Urothelium cell line (cell line): Measurements from ENCODE around the gene FAM124B.
"Not testable (repeated sequence)": the region's sequence is repeated elsewhere in the genome, so short reads cannot be mapped to it uniquely, and the experiment has no call there.

ENCODE experiments used
- DNase-seq: peaks from one replicate; pipeline ENCODE4 v3.0.0; 2011; ENCODE audit warnings: low spot score, mixed read lengths
- FAIRE-seq: peaks from 2 replicates; lab custom pipeline; 2011; peaks lifted over from hg19 to GRCh38; lab: Jason Lieb, UNC

Gene FAM124B

DNA sequence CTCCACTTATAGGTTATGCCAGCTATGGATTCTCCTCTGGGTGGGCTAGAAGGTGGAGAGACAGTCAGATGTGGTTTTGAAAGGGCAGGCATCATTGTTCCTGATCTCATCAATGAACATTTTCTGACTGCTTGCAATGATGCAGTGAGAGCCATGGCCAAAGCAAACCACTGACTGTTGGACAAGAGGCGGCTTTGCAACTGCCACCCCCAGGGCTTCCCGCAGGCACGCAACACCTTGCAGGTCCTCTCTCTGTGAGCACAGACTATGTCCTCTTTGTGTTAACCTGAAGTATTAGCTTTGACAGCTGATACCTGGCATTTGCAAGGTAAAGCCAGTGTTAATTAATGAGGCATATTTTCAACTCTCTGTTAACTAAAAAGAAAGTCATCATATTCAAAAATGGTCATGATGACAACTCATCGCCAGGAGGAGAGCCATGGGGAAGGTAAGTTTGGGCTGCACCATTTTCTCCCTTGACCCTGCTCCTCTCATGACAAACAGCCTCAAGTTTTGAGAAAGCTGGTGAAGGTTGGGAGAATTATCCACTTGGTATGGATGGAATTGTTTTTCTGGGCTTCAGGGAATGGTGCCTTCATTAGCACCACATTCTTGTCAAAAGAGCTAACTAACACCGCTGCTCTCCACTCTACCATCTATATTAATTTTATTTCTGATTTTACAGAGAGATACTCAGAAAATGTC lies 14.9 kb upstream of the FAM124B start:
- FAIRE-seq (no peak), DNase-seq (no peak)

DNA sequence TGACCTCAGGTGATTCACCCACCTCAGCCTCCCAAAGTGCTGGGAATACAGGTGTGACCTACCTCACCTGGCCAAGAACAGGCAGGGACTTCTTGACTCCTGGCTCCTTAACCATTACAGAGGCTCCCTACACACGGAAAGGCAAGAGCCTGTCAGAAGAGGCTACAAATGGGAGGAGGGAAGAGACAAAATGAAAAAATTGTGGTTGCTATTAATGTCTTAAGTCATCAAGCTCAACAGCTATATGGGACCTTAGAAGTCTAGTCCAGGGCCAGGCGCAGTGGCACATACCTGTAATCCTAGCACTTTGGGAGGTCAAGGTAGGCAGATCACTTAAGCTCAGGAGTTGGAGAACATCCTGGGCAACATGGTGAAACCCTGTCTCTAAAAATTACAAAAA lies 11.5 kb upstream of the FAM124B start:
- FAIRE-seq: no peak
- no peak for DNase-seq

DNA sequence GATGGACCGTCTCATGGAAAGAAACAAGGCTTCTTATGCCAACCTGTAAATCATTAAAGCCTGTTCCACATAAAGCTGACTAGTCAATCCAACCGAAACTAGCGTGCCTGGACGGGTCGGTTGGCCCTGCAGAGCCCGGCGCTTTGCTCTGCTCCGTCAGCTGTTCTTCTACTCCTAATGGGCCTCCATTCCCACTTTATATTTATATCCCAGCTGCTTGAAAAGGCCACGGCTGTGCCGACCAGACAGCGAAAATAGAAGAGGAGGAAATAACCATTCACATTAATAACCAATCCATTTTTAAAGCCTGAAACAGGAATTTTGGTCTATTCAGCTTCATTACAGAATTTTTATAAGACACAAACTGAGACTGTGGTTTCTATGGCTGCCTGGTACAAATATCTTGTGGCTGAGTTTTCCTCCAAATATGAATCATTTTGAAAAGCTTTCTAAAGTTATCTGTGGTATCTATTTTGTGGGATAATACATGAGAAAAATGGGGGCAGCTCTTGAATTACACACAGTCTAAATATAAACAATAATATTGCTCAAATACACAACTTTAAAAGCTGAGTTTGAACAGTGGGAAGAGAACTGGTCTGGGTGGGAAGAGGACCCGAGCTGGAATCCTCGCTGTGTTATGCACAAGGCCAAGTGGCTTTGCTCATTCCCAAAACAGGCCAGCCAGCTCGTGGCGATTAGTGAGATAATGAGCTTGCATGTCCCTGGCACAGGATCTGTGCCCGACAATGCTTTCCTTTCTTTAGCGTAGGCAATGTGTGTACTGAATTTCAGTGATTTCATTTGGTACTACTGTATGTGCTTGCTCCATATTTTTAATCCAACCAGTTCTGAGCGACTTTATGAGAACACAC lies 10.5 kb upstream of the FAM124B start:
- no peak for FAIRE-seq
- peak; percentile 38 for DNase-seq

DNA sequence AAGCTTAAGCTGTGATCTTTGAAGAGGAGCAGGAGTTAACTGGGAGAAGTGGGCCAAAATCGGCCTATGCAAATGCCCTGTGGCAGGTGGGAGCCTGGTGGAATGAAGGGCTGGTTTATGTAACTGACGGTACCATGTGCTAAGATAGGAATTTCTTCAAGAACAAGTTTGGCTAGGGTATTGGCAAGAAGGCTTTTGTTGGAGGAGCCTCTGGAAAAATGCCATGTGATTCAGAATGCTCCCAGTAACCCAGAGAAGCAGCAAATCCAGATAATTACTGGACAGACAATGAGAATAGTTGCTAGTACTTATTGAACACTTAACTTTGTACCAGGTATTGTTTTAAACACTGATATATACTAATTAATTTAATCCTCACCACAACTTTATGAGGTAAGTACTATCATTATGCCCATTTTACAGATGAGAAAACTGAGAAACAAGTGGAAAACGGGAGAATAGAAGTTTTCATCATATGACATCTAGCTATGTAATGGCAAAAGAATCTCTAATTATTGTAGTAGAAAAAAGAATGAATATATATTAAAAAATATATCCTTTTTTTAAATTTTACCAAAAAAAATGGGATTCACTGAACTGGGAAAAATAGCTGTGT lies 9.1 kb upstream of the FAM124B start:
- DNase-seq (no peak), FAIRE-seq (no peak)

DNA sequence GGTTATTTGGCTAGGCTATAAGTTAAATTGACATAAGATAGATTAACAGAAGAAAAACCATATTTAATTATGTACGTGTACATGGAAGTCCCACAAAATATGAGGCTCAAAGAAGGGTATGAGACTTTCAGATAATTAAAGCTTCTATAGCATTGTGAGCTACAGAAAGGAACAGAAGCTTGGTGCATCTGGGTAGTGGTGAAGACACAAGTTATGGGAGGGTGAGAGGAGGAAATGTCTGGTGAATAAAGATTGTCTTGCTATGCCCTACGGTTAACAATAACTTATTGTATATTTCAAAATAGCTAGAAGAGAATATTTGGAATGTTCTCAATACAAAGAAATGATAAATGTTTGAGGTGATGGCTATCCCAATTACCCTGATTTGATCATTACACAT lies 6.8 kb upstream of the FAM124B start:
- FAIRE-seq (no peak), DNase-seq (no peak)

DNA sequence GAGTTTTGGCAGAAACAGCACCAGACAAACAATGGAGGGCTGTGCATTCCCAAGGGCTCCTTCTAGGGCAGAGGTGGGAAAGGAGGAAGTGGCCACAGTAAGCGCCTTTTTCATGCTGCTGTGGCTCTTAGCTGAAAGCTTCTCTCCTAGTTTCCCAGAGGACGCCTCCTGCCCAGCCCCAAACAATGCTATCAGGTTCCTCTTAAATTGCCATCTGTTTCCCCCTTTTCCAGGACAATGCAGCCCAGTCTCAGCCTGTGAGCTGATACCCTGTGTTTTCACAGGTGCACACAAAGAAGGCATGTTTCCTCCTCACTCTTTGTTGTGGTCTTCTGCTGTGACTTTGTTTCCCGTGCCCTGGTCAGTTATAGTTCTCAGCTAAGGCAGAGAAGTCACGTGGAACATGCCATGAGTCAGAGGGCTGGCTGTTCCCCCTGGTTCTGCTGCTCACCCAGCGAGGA lies 5.4 kb upstream of the FAM124B start:
- FAIRE-seq (no peak), DNase-seq (no peak)

DNA sequence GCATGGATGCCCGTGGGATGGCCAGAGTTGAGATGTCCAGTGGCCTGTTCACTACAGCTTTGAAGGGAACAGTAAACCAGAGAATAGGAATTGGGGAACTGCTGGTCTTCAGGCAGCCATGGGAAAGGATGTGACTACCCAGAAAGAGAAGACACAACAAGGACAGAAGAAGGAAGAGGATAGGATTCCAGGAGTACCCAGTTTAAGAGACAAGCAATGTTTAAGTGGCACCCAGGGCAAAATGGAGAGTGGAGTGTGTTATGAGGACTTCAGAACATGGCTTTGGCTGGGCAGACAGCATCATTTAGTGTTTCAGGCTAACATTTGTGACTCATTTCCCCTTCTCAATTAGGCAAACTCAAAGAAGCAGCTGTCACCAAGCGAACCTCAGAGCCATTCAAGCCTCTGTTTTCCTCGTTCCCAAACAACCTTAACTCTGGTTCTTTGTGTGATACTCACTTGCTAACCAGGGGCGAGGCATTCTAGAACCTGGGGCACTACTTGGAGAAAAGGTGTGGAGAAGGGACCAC lies 4.0 kb upstream of the FAM124B start:
- DNase-seq: no peak
- no peak for FAIRE-seq

DNA sequence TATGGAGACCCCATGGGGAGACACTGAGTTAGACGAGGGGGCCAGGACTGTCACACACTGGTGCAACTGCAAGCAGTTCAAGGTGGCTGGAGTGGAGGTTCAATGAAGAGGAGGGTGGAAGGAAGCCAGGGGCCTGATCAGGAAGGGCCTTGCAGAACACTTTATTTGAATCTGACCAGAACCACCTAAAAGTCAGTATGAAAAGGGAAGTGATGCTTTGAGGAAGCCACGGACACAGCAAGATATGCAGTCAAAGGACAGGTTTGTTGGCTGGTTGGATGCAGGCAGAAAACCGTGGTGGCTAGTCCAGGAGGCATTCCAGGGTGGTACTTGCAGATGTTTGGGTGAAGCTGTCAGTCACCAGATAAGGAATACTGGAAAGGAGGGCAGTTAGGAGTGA lies 3.5 kb upstream of the FAM124B start:
- no peak for FAIRE-seq
- no peak for DNase-seq

DNA sequence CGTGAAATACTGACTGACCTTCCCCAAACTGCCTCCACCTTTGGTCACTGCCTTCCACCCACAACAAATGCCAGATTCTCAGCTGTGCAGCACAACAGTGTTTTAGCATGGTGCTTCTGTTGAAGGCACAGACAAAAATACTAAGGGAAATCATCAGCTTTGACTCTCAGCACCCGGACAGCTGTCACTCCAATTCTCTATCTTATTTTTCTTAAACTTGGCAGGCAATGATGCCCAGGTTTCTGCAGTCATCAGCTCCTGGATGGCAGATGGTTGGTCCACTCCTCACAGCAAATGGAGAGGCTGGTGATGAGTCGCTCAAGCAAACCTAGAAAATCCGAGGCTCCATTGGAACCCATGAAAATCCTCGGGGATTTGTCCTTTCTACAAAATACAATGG lies 2.9 kb upstream of the FAM124B start:
- DNase-seq (no peak), FAIRE-seq (no peak)

DNA sequence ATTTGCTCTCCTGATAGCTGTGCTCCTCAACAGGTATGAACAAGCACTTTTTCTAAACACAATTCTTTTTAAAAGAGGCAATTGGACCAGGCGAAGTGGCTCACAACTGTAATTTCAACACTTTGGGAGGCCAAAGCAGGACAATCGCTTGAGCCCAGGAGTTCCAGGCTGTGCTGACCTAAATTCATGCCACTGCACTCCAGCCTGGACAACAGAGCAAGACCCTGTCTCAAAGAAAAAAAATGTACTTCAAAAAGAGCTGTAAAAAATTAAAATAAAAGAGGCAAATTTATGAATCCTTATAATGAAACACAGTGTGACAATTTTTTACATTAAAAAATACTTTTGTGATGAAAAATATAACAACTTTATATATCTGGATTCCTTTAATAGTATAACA lies 1.8 kb upstream of the FAM124B start:
- FAIRE-seq (no peak), DNase-seq (no peak)

DNA sequence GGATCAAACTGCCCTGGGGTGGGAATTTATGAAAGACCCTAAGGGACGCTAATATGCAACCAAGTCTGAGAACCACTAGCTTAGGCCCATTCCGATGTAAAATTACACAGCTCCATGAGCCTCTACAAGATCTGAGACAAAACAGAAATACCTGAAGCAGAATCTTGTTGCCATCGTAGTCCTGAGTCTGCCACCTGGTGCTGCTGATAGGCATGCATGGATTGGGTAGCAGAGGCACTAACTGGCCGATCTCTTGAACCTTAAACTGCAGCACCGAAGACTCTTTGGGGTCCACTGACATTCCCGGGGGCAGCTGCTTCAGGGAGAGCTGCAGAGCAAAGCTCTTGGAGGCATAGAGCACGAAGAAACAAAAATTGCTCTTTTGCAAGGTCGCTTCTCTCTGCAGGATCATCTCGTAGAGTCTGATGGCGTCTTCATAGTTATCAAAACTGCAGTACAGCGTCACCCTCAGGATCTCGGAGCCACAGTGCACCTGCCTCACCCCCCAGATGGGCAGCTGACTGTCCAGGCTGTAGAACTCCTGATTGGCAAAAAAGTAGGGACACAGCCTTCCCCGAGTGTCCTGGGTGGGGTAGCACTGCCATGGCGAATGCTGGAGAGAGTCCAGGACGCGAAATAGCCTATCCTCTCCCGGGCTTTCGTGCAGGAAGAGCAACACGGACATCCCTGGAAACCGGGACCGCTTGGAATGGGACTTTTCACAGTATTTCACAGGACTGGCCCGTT lies 848 bp downstream of the FAM124B start:
- no peak for FAIRE-seq
- no peak for DNase-seq

DNA sequence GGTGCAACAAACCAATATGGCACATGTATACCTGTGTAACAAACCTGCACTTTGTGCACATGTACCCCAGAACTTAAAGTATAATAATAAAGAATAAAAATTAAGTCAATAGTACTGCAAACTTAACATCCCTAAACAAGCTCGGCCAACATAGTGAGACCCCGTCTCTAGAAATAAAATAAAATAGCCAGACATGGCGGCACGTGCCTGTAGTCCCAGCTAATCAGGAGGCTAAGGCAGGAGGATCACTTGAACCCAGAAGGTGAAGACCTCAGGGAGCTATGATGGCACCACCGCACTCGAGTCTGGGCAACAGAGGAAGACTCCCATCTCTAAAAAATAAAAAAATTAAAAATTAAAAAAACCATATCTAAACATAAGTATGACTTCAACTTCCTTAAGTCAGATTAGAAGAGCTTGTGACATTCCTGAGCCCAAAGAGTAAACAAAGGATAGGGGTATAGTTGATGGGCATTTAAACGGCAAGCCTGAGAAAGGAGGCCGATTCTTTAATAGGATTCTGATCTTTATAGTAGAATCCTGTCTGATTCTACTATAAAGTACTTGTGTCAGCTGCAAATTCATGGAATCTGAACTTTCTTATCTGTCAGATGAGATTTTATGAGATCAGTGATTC lies 1.6 kb downstream of the FAM124B start:
- no peak for FAIRE-seq

DNA sequence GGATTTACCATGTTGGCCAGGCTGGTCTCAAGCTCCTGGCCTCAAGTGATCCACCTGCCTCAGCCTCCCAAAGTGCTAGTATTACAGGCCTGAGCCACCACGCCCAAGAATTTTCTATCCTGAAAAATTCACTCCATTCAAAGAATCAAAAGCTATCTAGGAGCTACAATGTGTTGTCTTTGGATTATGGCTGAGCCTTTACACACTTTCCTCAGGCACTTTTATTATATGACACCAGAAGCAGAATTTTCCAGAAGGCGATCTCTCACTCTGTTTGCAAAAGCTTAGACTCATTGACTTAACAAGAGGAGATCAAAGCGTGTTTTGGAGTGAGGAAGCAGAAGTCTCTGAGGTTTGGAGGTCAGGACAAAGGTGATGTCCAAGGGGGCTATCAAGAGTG lies 3.6 kb downstream of the FAM124B start:
- FAIRE-seq (no peak), DNase-seq (no peak)

More for the DNA sequence above, 1.6 kb downstream of the FAM124B start:
- no peak for DNase-seq

DNA sequence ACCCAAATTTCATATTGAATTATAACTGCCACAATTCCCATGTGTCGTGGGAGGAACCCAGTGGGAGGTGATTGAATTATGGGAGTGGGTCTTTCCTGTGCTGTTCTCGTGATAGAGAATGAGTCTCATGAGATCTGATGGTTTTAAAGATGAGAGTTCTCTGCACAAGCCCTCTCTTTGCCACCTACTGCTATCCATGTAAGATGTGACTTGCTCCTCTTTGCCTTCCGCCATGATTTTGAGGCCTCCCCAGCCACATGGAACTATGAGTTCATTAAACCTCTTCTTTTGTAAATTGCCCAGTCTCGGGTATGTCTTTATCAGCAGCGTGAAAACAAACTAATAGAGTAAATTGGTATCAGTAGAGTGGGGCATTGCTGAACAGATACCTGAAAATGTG lies 4.8 kb downstream of the FAM124B start:
- not testable (repeated sequence) for FAIRE-seq, DNase-seq

DNA sequence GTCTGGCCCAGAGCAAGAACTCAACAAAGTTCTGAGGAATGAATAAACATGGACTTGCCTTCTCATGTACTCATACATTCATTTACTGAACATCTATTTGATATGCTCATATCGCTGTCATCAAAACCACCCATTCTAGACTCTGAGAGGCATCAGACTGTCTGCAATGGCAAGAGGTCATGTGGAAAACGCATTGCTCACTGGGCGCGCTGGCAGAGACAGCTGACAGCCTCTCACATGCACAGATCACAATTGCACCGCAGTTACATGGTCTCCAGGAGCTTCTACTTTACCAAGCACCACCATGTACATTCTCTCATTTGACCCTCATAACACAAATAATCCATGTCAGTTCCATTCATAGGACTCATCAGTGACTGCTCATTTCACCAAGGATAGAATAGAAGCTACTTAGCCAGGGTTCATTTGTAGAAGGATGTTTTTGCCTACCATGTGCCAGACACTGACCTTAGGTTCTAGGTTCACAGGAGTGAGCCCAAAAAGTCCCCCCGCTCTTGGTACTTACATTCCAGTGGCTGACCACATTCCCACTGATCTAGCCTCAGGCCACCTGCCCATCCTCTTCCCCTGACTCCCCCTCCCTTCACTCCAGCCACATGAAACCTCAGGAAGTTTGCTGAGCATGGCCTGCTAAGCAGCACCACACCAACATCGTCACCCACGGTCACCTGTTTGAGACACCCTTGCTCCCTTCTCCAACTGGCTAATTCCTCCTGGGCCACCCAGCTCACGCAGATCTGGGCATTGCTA lies 6.1 kb downstream of the FAM124B start:
- FAIRE-seq (no peak), DNase-seq (no peak)

DNA sequence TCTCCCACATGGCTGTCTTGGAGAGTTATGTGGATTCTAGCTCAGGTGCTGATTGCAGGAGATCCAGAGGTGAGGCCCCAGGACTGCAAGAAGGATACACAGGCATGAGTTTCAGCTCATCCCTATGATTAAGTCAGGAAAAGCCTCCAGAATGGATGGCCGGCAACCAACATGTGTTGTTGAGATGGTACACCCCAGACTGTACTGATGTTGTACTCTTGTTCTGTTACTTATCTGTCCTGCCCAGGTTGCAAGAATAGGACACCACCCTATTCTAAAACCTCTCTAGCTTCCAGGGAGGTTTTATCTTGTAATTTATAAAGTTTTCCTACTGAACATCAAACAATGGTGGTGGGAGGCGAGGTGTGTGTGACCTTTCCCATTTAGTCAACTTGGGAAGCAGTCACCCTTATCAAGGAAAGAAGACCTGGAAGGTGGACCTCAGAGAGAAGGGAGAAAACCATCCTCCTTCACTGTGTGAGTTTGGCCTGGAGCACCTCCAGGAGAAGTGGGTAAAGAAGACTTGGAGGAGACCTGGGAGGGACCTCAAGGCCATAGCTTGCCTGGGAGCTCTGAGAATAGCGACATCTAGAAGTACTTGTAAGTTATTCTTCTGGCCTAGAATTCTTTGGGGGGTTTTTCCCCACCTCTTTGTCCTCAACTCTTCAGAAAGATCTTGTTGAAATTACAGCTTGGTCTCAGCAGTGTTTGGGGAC lies 8.6 kb downstream of the FAM124B start:
- no peak for DNase-seq
- no peak for FAIRE-seq

DNA sequence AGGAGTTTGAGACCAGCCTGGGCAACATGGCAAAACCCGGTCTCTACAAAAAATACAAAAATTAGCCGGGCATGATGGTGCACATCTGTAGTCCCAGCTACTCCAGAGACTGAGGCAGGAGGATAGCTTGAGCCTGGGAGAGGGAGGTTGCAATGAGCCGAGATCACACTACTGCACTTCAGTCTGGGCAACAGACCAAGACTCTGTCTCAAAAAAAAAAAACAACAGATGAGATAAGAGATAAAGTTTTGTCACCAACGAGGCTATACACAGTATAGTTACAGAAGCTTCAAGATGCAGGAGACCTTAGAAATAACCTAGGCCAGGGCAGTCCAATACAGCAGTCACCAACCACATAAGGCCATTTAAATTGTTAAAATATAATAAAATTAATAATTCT lies 9.4 kb downstream of the FAM124B start:
- FAIRE-seq (no peak), DNase-seq (no peak)

DNA sequence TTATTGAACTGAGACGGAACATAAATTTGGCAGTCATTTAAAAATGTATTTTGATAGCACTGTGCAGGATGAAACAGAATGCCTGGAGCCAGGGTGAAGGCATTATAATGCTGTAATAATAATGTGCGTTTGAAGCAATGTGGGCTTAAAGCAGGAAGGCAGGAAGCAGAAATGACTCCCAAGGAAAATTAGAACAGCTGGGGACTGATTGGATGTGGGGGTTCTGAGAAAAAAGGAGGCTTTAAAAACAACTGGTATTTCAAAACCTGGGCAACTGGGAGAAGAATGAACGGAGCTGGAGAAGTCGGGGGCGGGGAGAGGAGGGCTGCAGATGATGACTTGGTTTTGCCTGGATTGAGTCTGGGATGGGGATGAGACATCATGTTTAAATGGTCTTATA lies 12.6 kb downstream of the FAM124B start:
- DNase-seq: no peak
- no peak for FAIRE-seq

DNA sequence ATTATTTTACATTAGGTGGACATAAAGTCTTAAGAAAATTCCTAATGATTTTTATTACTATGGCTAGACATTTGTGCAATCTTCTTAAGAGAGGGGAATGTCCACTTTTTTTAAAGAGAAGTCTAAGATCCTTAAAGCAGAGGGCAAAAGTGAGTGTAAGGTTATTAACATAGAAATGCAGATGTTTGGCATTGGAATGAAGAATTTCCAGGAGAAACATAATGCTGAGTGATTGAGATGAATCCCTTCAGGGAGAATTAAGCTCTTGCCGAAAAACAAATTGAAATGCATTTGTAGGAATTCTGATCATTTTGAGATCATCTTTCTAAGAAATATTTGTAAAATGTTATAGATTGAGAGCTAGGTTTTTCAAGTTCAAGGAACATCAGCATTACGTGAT lies 15.0 kb downstream of the FAM124B start:
- FAIRE-seq (no peak), DNase-seq (no peak)
